Ovary (tissue), 9 donors: ENCODE data around the gene SPINK1. TPM values are rescaled to one million over a fixed set of nuclear protein-coding genes. Genes with fewer than 3 reads are reported as not detected.

Source experiments
- DNase-seq, 5 donors: peaks; one replicate each; pipeline ENCODE4 v3.0.0-alpha.2; 2019 to 2020
- H3K27ac ChIP-seq, 2 donors: fragments of 200-600 bp; one replicate each; pipeline versions ENCODE4 v1.5.1 to v1.8.0; 2019 to 2022
- H3K27me3 ChIP-seq: fragments of 200-600 bp; one replicate; pipeline ENCODE4 v1.8.0; 2022
- H3K36me3 ChIP-seq: fragments of 200-600 bp; sonication (generic); one replicate; pipeline ENCODE4 v1.5.1; 2019
- H3K4me1 ChIP-seq: one replicate; pipeline ENCODE4 v1.8.1; 2013; ENCODE audit warnings: mild to moderate bottlenecking, moderate library complexity; ENCODE audit not compliant: insufficient read depth
- H3K4me3 ChIP-seq: fragments of 200-600 bp; sonication (generic); one replicate; pipeline ENCODE4 v1.5.1; 2017
- H3K9me3 ChIP-seq, 2 donors: fragments of 200-600 bp in 1 of 2; sonication (generic) in 1 of 2; one replicate each; pipeline versions ENCODE4 v1.5.1 to v1.8.1; 2013 to 2019; ENCODE audit warnings: mild to moderate bottlenecking in 1 of 2, moderate library complexity in 1 of 2
- EP300 ChIP-seq: sonication (generic); formaldehyde crosslinking; IDR thresholded peaks from one replicate; pipeline ENCODE4 v1.6.1; 2017; ENCODE audit warnings: antibody characterized with exemption
- POLR2A ChIP-seq: fragments of 450-650 bp; IDR thresholded peaks from one replicate; pipeline ENCODE4 v1.6.1; 2017; ENCODE audit warnings: antibody characterized with exemption, mild to moderate bottlenecking, moderate library complexity
- WGBS, 3 donors: extraction: QIAGEN DNeasy Blood & Tissue Kit in 1 of 3; methylation state at CpG; one replicate each; pipeline versions ENCODE4 v1.1.5 to v1.1.7; 2013 to 2017; 5-methylcytosine and 5-hydroxymethylcytosine counted together
- intact Hi-C, 4 donors: fragments of 100-400 bp; cut with DNase I; formaldehyde crosslinking; loops; one replicate each; pipeline versions ENCODE4 v1.11.0 to v1.15.1; 2022 to 2023
- polyA plus RNA-seq, 2 donors: library from polyadenylated mRNA; stranded (reverse); fragments of 200-250 nt in 1 of 2; fragments of 350-450 nt in 1 of 2; fragmentation: Illumina TruSeq in 1 of 2; extraction: RNeasy Lipid Tissue Mini Kit (QIAGEN cat#74804) in 1 of 2; gene quantifications; one replicate each; pipeline ENCODE4 v1.2.3, GENCODE V29; 2013 to 2014
- total RNA-seq, 7 donors: library from RNA; depleted of rRNA in 2 of 7; stranded (reverse); fragments of >200 nt in 2 of 7; fragmentation: NEBNext Ultra II Directional in 3 of 7; extraction: Animal tissue kit (Norgen Biotek cat#: 25700) in 3 of 7; gene quantifications; one replicate each; pipeline versions ENCODE4 v1.1.0 to v1.2.4, GENCODE V29; 2016 to 2023
- TF ChIP-seq, protein P1 (sequence below), 3 donors: fragments of 450-650 bp in 2 of 3; fragments of 200-600 bp in 1 of 3; IDR thresholded peaks; one replicate each; pipeline versions ENCODE4 v1.5.1 to v1.8.0; 2016 to 2022; ENCODE audit warnings: antibody characterized with exemption in 3 of 3, mild to moderate bottlenecking in 1 of 3
- donor health status: DM: no; HTN: no; CAD: no; lungs with moderate emphysema.
- donor health status: DM: no; HTN: no; CAD: no.
- donor health status: Bipolar disorder and iron deficiency.
- donor health status: DM: yes; HTN: yes; CAD: no.
- donor health status: DM: no; HTN: no; CAD: no.
- donor health status: DM: yes; HTN: yes; CAD: no.

Gene SPINK1
- total and polyA plus RNA-seq, 9 donors: 13.1 to 24.2 TPM; not detected in 7

DNA sequence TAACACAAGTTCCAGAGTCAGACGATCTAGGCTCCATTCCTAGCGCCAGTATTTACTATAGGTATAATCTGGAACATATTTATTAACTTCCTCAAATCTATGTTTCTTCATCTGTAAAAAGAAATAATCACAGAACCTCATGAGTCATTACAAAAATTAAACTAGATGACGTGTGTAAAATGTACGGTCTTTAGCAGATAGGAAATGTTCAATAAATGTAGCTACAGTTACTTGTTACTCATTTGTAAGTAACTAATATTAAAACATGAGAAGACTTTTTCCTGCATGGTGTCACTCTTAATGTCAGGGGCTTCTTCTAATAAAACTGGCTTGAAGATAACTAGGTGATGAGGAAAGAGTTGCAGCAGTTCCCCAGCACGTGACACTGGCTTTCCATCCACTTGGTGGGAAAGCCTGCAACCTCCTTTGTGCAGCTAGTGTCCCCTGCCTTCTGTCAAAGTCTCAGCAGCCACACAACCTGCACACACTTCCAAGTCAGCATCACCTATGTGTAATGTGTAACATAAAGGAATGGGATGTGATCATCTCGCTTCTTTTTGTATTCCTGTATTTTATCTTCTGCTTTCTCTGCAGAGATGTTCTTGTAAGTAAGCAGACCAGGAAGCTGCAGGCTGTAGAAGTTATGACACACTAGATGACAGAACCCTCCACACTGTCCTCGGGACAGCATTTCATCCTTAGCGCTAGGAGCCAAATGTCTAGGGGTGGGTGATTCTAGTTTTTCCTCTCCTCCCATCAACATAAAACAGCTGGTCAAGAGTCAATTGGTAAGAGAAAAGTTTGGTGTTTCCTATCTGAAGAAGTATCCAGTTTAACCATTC, 47.1 kb downstream of the SPINK1 start:
- no peak overlapping the region for H3K27ac ChIP-seq
- 51 to 59% (median 57%) methylated on average over 8 of the region's 8 CpGs for WGBS, 3 donors
- TF ChIP-seq POLR2A (no peak), EP300 (no peak)
- TF ChIP-seq, protein P1, sequence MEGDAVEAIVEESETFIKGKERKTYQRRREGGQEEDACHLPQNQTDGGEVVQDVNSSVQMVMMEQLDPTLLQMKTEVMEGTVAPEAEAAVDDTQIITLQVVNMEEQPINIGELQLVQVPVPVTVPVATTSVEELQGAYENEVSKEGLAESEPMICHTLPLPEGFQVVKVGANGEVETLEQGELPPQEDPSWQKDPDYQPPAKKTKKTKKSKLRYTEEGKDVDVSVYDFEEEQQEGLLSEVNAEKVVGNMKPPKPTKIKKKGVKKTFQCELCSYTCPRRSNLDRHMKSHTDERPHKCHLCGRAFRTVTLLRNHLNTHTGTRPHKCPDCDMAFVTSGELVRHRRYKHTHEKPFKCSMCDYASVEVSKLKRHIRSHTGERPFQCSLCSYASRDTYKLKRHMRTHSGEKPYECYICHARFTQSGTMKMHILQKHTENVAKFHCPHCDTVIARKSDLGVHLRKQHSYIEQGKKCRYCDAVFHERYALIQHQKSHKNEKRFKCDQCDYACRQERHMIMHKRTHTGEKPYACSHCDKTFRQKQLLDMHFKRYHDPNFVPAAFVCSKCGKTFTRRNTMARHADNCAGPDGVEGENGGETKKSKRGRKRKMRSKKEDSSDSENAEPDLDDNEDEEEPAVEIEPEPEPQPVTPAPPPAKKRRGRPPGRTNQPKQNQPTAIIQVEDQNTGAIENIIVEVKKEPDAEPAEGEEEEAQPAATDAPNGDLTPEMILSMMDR (IDR thresholded peaks at IDR 0.05): no peak

DNA sequence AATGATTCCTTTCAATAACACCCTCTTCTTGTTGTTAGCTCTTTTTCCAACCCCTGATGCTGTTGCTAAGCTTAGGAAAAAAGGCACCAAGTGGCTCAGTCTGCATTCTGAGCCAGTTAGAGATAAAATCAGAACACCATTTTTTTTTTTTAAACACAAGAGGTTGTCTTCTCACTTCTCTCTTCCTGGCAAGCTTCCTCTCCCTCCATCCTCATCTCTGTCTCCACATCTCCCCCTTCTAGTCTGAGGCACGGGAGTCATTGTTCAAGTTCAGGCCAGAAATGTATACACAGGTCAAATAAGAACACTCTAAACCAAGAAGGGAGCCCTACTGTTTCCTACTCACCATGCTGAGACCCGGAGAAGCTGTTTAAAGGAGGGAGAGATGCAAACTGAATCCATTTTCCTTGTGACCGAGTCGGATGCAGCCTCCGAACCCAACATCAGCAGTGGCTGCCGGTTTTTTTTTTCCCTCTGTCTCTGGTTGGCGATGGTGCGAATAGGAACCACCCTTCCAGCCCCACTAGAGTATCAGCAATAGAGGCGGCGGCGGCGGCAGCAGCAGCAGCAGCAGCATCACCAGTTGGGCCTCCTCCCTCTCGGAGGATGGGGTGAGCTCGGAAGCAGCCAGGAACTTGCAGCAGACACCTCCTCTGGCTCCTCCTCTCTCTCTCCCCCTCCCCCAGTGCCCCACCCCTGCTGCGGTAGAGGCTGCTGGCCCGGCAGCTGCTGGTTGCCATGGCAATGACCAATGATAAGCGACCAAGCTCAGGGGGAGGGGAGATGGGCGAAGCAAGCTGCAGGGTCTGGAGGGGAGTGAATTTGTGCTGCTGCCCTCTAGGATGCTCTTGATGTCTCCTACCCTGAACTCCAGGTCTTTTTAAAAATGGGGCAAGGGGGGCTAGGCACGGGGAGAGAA, 49.1 kb downstream of the SPINK1 start, which contains the start of gene JAKMIP2:
TSS of gene JAKMIP2 (minus strand) at position 619 of the 919 bp plus-strand sequence. CDS start 110,922 bp downstream, outside the sequence.
- WGBS, 3 donors: 0 to 2% (median 1%) methylated on average over 19 of the region's 19 CpGs

More for the DNA sequence above, 47.1 kb downstream of the SPINK1 start:
- no peaks in the 10 kb centered on the region for H3K4me1 ChIP-seq
- intact Hi-C loops: no loop called here
- DNase-seq: no peak
- H3K4me3 ChIP-seq: no peak overlapping the region
- no peaks in the 10 kb centered on the region for H3K36me3 ChIP-seq
- H3K27me3 ChIP-seq: no peaks in the 10 kb centered on the region
- no peaks in the 10 kb centered on the region for H3K9me3 ChIP-seq

DNA sequence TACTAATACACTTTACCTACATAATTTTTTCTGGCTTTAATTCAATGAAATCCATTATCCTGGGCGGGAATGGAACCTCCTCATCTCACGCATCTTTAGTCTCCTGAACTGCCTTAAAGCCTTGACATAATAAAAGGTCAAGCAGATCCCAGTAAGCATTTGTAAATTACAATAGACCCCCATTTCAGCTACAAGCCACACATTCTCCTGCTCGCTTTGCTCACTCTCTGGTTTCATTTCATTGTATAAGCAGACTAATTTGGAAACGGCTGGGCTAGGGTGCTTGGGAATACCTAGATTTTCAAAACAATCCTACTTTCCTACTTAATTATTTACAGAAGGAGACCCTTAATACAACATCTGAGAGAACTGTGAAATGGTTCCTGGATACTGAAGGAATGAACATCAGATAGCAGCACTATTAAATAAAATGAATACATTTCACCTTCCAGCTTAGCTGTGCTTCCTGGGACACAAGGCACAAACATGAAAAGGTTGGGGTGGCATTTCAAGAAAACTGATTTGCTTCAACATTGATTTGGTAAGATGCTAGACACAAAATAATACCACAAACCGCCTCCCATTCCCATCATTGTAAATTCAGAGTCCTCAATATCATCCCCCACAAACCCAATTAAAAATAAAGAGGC, 50.4 kb downstream of the SPINK1 start:
- Histone ChIP-seq H3K9me3 (no peaks in the 10 kb centered on the region), H3K27me3 (no peaks in the 10 kb centered on the region), H3K36me3 (no peaks in the 10 kb centered on the region), H3K4me1 (no peaks in the 10 kb centered on the region), H3K27ac (no peak overlapping the region), H3K4me3 (no peak overlapping the region)
- WGBS, 3 donors: 81 to 85% (median 82%) methylated on average over 5 of the region's 5 CpGs
- intact Hi-C loops: no loop called here
- DNase-seq: no peak
- TF ChIP-seq POLR2A: no peak
- TF ChIP-seq, protein P1 (IDR thresholded peaks at IDR 0.05): no peak
- no peak for TF ChIP-seq EP300

More for the DNA sequence above, 49.1 kb downstream of the SPINK1 start, which contains the start of gene JAKMIP2:
- H3K27ac ChIP-seq: no peak within 1 kb of the TSS
- H3K4me3 ChIP-seq: peak within 1 kb of the TSS; percentile 26
- intact Hi-C loops: no loop called here
- no peaks in the 10 kb centered on the region for H3K36me3 ChIP-seq
- H3K9me3 ChIP-seq: no peaks in the 10 kb centered on the region
- no peak for TF ChIP-seq EP300
- H3K4me1 ChIP-seq: no peaks in the 10 kb centered on the region
- H3K27me3 ChIP-seq: no peaks in the 10 kb centered on the region
- peak in 3 of 5 donors; percentile 15 to 61 (median 48) for DNase-seq

DNA sequence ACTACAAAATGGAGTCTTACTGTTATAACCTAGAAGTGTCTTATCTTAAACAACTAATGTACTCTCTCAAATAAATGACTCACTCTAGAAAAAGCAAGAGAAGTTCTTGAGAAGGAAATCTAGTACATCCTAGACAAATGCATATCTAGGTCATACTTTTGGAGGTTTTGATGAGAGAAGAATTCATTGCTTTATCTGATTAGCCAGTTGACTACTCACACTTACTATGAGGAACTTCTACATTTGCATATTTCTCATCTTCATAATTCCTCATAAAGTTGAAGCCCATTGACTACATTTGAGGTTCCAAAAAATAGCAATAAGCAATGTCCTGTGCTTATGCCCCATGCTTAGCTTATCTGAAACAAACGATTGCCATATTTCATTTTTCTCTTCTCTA, 51.8 kb downstream of the SPINK1 start:
- TF ChIP-seq EP300: no peak
- TF ChIP-seq POLR2A: no peak
- TF ChIP-seq, protein P1 (IDR thresholded peaks at IDR 0.05): no peak
- H3K9me3 ChIP-seq: no peaks in the 10 kb centered on the region
- no peaks in the 10 kb centered on the region for H3K36me3 ChIP-seq
- DNase-seq: no peak
- no peaks in the 10 kb centered on the region for H3K4me1 ChIP-seq
- intact Hi-C loops: no loop called here
- WGBS, 3 donors: 80 to 81% (median 81%) methylated on average over 1 of the region's 1 CpG
- no peaks in the 10 kb centered on the region for H3K27me3 ChIP-seq
- H3K4me3 ChIP-seq: no peak overlapping the region
- H3K27ac ChIP-seq: no peak overlapping the region
